Gastrocnemius medialis (tissue), 4 donors: ENCODE data around the gene ZNF770.

Source experiments
- CTCF ChIP-seq, 5 experiments: fragments of 450-650 bp in 3 of 5; fragments of 200-600 bp in 2 of 5; sonication (generic) in 2 of 5; IDR thresholded peaks in 4 of 5; conservative IDR thresholded peaks in 1 of 5; 1 replicate in 4 of 5; 2 replicates in 1 of 5; pipeline ENCODE4 v1.5.1; 2016 to 2019; ENCODE audit warnings: antibody characterized with exemption in 5 of 5, mild to moderate bottlenecking in 3 of 5, moderate library complexity in 3 of 5
- POLR2A ChIP-seq, 2 donors: fragments of 450-650 bp; IDR thresholded peaks; one replicate each; pipeline ENCODE4 v1.6.1; 2017; ENCODE audit warnings: antibody characterized with exemption in 2 of 2, mild to moderate bottlenecking in 2 of 2, moderate library complexity in 2 of 2

GRCh38 chr15:34976743-34977142 lies 11.3 kb downstream of the ZNF770 start:
- TF ChIP-seq POLR2A (IDR thresholded peaks at IDR 0.05) (no peak), CTCF (IDR thresholded peaks at IDR 0.05 in 4 of 5, conservative IDR thresholded peaks at IDR 0.05 in 1 of 5) (no peak)
